NCI-H2171 (cell line): ENCODE data around the gene RYR2.
"Not testable (repeated sequence)": the region's sequence is repeated elsewhere in the genome, so short reads cannot be mapped to it uniquely, and the experiment has no call there.

Experiments
- DNase-seq: peaks from one replicate; lab custom pipeline; 2025; lab: John Stamatoyannopoulos, UW

RYR2 gene

GRCh38 chr1:237794071-237794470, 752.1 kb downstream of the RYR2 start:
- DNase-seq, result no peak

GRCh38 chr1:237795558-237795957, 753.6 kb downstream of the RYR2 start:
- DNase-seq, result no peak

GRCh38 chr1:237799762-237800474, 757.9 kb downstream of the RYR2 start:
- peak; percentile 70 for DNase-seq

GRCh38 chr1:237804516-237804915, 762.5 kb downstream of the RYR2 start:
- DNase-seq, result no peak

GRCh38 chr1:237809099-237809498, 767.1 kb downstream of the RYR2 start:
- no peak for DNase-seq

- DNase-seq, result no peak
These were observed 769.6 kb downstream of the RYR2 start for GRCh38 chr1:237811633-237812032.

- DNase-seq, result no peak
These were observed 770.1 kb downstream of the RYR2 start for GRCh38 chr1:237812061-237812460.

- no peak for DNase-seq
These were observed 772.4 kb downstream of the RYR2 start for GRCh38 chr1:237814319-237814924.

GRCh38 chr1:237817277-237817676, 775.3 kb downstream of the RYR2 start:
- no peak for DNase-seq

GRCh38 chr1:237820634-237821033, 778.6 kb downstream of the RYR2 start:
- DNase-seq, result not testable (repeated sequence)

- no peak for DNase-seq
These were observed 790.9 kb downstream of the RYR2 start for GRCh38 chr1:237832858-237833257.

- DNase-seq, result no peak
These were observed 792.1 kb downstream of the RYR2 start for GRCh38 chr1:237834048-237834447.

- DNase-seq, result no peak
These were observed 792.5 kb downstream of the RYR2 start for GRCh38 chr1:237834461-237834860.

GRCh38 chr1:237838320-237838719, 796.3 kb downstream of the RYR2 start:
- DNase-seq, result no peak

GRCh38 chr1:237838904-237839534, 797.0 kb downstream of the RYR2 start:
- DNase-seq, result no peak

GRCh38 chr1:237841485-237841884, 799.5 kb downstream of the RYR2 start:
- DNase-seq, result no peak

GRCh38 chr1:237843516-237843915, 801.5 kb downstream of the RYR2 start:
- DNase-seq, result not testable (repeated sequence)

- DNase-seq, result peak; percentile 14
These were observed 809.3 kb downstream of the RYR2 start for GRCh38 chr1:237851210-237851845.

GRCh38 chr1:237852342-237852741, 810.4 kb downstream of the RYR2 start:
- no peak for DNase-seq

- DNase-seq, result no peak
These were observed 815.5 kb downstream of the RYR2 start for GRCh38 chr1:237857455-237857854.

GRCh38 chr1:237858992-237859391, 817.0 kb downstream of the RYR2 start:
- no peak for DNase-seq

GRCh38 chr1:237861944-237862343, 820.0 kb downstream of the RYR2 start:
- no peak for DNase-seq

- DNase-seq, result no peak
These were observed 821.2 kb downstream of the RYR2 start for GRCh38 chr1:237863234-237863633.
